Upper lobe of right lung (tissue), 1 donor: ENCODE measurements around the gene ST8SIA4. TPM values are rescaled to one million over a fixed set of nuclear protein-coding genes. Genes with fewer than 3 reads are reported as not detected.

Experiments
- ATAC-seq: fragments of 200-7000 bp; cut with Tn5 transposase; one replicate; pipeline ENCODE4 v1.9.1; 2020; ENCODE audit warnings: mild to moderate bottlenecking, moderate library complexity
- DNase-seq: peaks from one replicate; pipeline ENCODE4 v3.0.0-alpha.2; 2020
- H3K27ac ChIP-seq: fragments of 200-600 bp; one replicate; pipeline ENCODE4 v1.8.0; 2022
- H3K27me3 ChIP-seq: fragments of 200-600 bp; one replicate; pipeline ENCODE4 v1.8.0; 2022; ENCODE audit warnings: mild to moderate bottlenecking
- H3K36me3 ChIP-seq: fragments of 200-600 bp; one replicate; pipeline ENCODE4 v1.8.0; 2022
- H3K4me1 ChIP-seq: fragments of 200-600 bp; one replicate; pipeline ENCODE4 v1.8.0; 2022
- H3K4me3 ChIP-seq: fragments of 200-600 bp; one replicate; pipeline ENCODE4 v1.8.0; 2022; ENCODE audit warnings: mild to moderate bottlenecking
- H3K9me3 ChIP-seq: fragments of 200-600 bp; one replicate; pipeline ENCODE4 v1.8.0; 2022
- CTCF ChIP-seq: fragments of 200-600 bp; IDR thresholded peaks from one replicate; pipeline ENCODE4 v1.8.0; 2022; ENCODE audit warnings: antibody characterized with exemption
- intact Hi-C: fragments of 100-400 bp; cut with DNase I; formaldehyde crosslinking; loops from one replicate; pipeline ENCODE4 v1.11.0; 2022
- total RNA-seq: library from RNA; stranded (reverse); fragmentation: NEBNext Ultra II Directional; extraction: Animal tissue kit (Norgen Biotek cat#: 25700); gene quantifications from one replicate; pipeline ENCODE4 v1.2.1, GENCODE V29; 2021
- donor health status: DM: no; HTN: yes; CAD: no; lungs with severe emphysema.

ST8SIA4 gene
- total RNA-seq, 1 donor from 2014 or later, result 17.8 TPM

- DNase-seq (no peak), ATAC-seq (no peak)
- H3K36me3 ChIP-seq, result no peaks in the 10 kb centered on the region
- no peaks in the 10 kb centered on the region for H3K4me1 ChIP-seq
- peak overlapping the region; percentile 71 for H3K27ac ChIP-seq
- no peak for TF ChIP-seq CTCF
- intact Hi-C loops, result no loop called here
- no peaks in the 10 kb centered on the region for H3K27me3 ChIP-seq
- no peaks in the 10 kb centered on the region for H3K9me3 ChIP-seq
- peak overlapping the region; percentile 30 for H3K4me3 ChIP-seq
These were observed 13.8 kb downstream of the ST8SIA4 start for GRCh38 chr5:100889165-100889743.

- intact Hi-C loops, result no loop called here
- Histone ChIP-seq H3K9me3 (no peaks in the 10 kb centered on the region), H3K36me3 (no peaks in the 10 kb centered on the region), H3K27me3 (no peaks in the 10 kb centered on the region), H3K4me1 (no peaks in the 10 kb centered on the region), H3K4me3 (no peak overlapping the region), H3K27ac (no peak overlapping the region)
- TF ChIP-seq CTCF, result no peak
- no peak for DNase-seq
- peak; percentile 58 for ATAC-seq
These were observed 25.8 kb downstream of the ST8SIA4 start for GRCh38 chr5:100877274-100877673.

- no peak for TF ChIP-seq CTCF
- H3K4me1 ChIP-seq, result no peaks in the 10 kb centered on the region
- no peaks in the 10 kb centered on the region for H3K27me3 ChIP-seq
- no peak for DNase-seq
- no peaks in the 10 kb centered on the region for H3K36me3 ChIP-seq
- intact Hi-C loops, result no loop called here
- no peak overlapping the region for H3K27ac ChIP-seq
- H3K4me3 ChIP-seq, result no peak overlapping the region
- no peak for ATAC-seq
- H3K9me3 ChIP-seq, result no peaks in the 10 kb centered on the region
These were observed 30.5 kb downstream of the ST8SIA4 start for GRCh38 chr5:100872408-100873190.

- DNase-seq (no peak), ATAC-seq (no peak)
- no peaks in the 10 kb centered on the region for H3K36me3 ChIP-seq
- intact Hi-C loops, result no loop called here
- no peaks in the 10 kb centered on the region for H3K27me3 ChIP-seq
- no peak for TF ChIP-seq CTCF
- H3K9me3 ChIP-seq, result no peaks in the 10 kb centered on the region
- no peaks in the 10 kb centered on the region for H3K4me1 ChIP-seq
- no peak overlapping the region for H3K27ac ChIP-seq
- no peak overlapping the region for H3K4me3 ChIP-seq
These were observed 36.0 kb downstream of the ST8SIA4 start for GRCh38 chr5:100867039-100867562.

- no peak for TF ChIP-seq CTCF
- Histone ChIP-seq H3K36me3 (no peaks in the 10 kb centered on the region), H3K9me3 (no peaks in the 10 kb centered on the region), H3K27ac (no peak overlapping the region), H3K4me3 (no peak overlapping the region), H3K27me3 (no peaks in the 10 kb centered on the region), H3K4me1 (no peaks in the 10 kb centered on the region)
- ATAC-seq (no peak), DNase-seq (no peak)
- intact Hi-C loops, result no loop called here
These were observed 38.2 kb downstream of the ST8SIA4 start for GRCh38 chr5:100864931-100865330.
